ENCODE measurements around the gene PNMA3. TPM values are rescaled to one million over a fixed set of nuclear protein-coding genes. Genes with fewer than 3 reads are reported as not detected.

PNMA3 gene
- total RNA-seq, 4 donors from 2014 or later: 0.29 to 0.57 (median 0.48) TPM; not detected in 1

DNA sequence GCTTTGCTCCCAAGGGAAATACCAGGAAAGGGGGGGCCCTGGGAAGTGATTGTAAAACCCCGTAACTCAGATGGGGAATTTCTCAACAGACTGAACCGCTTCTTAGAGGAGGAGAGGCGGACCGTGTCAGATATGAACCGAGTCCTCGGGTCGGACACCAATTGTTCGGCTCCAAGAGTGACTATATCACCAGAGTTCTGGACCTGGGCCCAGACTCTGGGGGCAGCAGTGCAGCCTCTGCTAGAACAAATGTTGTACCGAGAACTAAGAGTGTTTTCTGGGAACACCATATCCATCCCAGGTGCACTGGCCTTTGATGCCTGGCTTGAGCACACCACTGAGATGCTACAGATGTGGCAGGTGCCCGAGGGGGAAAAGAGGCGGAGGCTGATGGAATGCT, 1.0 kb downstream of the PNMA3 start:
- Histone ChIP-seq H3K36me3 (no peaks in the 10 kb centered on the region), H3K4me1 (peaks cover 0 to 29% (median 5%) of the 10 kb centered on the region in 3 donors), H3K4me3 (no peak overlapping the region), H3K9me3 (no peaks in the 10 kb centered on the region), H3K27ac (no peak overlapping the region), H3K27me3 (peaks cover 0 to 38% (median 4%) of the 10 kb centered on the region in 4 donors)
- WGBS, 2 donors: 3 to 59% methylated on average over 7 to 10 of the region's 11 CpGs
- intact Hi-C loops (cut with DNase I): no loop called here
- no peak for DNase-seq
- TF ChIP-seq, protein P1, sequence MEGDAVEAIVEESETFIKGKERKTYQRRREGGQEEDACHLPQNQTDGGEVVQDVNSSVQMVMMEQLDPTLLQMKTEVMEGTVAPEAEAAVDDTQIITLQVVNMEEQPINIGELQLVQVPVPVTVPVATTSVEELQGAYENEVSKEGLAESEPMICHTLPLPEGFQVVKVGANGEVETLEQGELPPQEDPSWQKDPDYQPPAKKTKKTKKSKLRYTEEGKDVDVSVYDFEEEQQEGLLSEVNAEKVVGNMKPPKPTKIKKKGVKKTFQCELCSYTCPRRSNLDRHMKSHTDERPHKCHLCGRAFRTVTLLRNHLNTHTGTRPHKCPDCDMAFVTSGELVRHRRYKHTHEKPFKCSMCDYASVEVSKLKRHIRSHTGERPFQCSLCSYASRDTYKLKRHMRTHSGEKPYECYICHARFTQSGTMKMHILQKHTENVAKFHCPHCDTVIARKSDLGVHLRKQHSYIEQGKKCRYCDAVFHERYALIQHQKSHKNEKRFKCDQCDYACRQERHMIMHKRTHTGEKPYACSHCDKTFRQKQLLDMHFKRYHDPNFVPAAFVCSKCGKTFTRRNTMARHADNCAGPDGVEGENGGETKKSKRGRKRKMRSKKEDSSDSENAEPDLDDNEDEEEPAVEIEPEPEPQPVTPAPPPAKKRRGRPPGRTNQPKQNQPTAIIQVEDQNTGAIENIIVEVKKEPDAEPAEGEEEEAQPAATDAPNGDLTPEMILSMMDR (IDR thresholded peaks at IDR 0.05): no peak
- no peak for TF ChIP-seq POLR2A (IDR thresholded peaks at IDR 0.05)

DNA sequence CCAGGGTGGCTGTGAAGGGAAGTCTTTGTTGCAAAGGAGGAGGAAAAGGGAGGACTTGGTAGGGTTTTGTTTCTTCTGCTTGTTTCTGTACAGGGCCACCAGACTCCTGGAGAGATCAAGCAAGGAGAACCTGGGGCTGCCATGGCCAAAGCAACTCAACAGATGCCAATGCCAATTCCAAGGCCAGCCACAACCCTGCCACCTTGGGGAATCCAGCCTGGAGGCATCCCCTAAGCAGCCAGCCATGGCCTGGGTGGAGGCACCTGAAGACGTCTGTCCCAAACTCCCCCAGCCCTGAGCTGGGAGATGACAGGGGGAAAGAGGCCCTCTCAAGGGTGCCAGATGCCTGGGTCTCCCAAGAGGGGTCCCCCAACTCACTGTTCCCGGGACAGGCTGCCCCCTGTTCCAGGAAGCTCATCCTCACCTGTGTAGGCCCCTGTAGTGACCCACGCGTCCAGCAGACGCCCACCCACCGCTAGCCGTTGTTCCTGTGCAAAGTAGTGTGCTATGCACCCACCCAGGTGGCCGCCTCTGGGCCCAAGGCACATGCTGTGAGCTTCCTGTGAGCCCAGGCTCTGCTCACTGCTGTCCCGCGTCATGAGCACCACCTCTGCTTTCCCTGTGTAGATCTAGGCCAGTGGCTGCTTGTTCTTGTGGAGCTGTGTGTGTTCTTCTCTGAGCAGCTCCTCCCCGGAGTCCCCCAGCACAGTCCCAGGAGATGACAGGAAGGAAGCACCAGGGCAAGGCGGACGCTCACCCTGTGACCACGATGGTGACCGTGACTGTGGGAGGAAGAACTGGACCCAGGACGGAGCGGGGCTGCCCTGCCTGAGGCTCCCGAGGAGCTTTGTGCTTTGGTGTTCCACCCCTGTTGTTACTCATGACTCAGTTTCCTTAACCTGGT, 3.2 kb downstream of the PNMA3 start:
- Histone ChIP-seq H3K4me3 (no peak overlapping the region), H3K36me3 (no peaks in the 10 kb centered on the region), H3K27ac (no peak overlapping the region), H3K4me1 (peaks cover 0 to 29% (median 5%) of the 10 kb centered on the region in 3 donors), H3K27me3 (peaks cover 0 to 38% (median 4%) of the 10 kb centered on the region in 4 donors), H3K9me3 (no peaks in the 10 kb centered on the region)
- 76% methylated on average over 7 of the region's 18 CpGs; no CpG with 5 or more reads in 1 of the 2 donors for WGBS, 2 donors
- intact Hi-C loops (cut with DNase I): no loop called here
- TF ChIP-seq, protein P1 (IDR thresholded peaks at IDR 0.05): no peak
- TF ChIP-seq POLR2A (IDR thresholded peaks at IDR 0.05): no peak
- no peak for DNase-seq

DNA sequence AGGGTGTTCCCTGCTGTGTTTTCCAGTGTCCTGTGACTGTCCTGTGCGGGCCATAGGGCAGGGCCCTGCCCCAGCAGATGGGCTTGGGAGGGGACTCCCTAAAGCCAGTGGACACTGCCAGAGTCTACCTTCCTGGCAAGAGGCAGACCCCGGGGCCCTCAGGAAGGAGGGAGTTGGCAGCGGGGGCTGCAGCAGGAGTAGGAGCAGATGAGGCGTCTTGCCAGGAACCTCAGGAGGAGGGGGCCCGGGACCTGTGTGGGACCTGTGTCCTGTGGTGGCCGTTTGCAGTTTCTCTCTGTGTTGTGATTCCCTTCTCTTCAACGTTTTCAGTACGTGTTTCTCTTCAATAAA, 3.8 kb downstream of the PNMA3 start:
- WGBS, 2 donors: 78% methylated on average over 2 of the region's 8 CpGs; no CpG with 5 or more reads in 1 of the 2 donors
- Histone ChIP-seq H3K27me3 (peaks cover 0 to 38% (median 4%) of the 10 kb centered on the region in 4 donors), H3K27ac (no peak overlapping the region), H3K4me3 (no peak overlapping the region), H3K4me1 (peaks cover 0 to 25% (median 5%) of the 10 kb centered on the region in 3 donors), H3K36me3 (no peaks in the 10 kb centered on the region), H3K9me3 (no peaks in the 10 kb centered on the region)
- intact Hi-C loops (cut with DNase I): no loop called here
- TF ChIP-seq, protein P1 (IDR thresholded peaks at IDR 0.05): no peak
- no peak for TF ChIP-seq POLR2A (IDR thresholded peaks at IDR 0.05)
- no peak for DNase-seq

DNA sequence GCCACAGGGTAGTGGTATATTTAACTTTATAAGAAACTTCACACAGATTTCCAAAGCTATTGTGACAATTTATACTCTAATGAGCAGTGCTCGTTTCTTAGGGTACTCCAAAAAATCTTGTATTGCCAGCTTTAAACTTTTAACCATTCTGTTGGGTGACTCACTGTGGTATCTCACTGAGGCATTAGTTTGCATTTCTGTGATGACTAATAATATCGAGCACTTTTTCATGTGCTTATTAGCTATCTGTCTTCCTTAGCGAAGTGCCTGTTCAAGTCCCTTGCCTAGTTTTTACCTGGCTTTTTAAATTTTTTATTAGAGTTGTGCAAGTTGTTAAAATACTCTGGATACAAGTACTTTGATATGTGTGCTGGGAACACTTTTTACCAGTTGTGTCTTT, 5.5 kb downstream of the PNMA3 start:
- intact Hi-C loops (cut with DNase I): no loop called here
- no peaks in the 10 kb centered on the region for H3K9me3 ChIP-seq
- H3K27me3 ChIP-seq: peaks cover 0 to 25% (median 4%) of the 10 kb centered on the region in 4 donors
- no peaks in the 10 kb centered on the region for H3K36me3 ChIP-seq
- WGBS, 2 donors: 14% methylated on average over 3 of the region's 3 CpGs
- no peak for DNase-seq
- no peak overlapping the region for H3K27ac ChIP-seq
- peaks cover 0 to 8% (median 0%) of the 10 kb centered on the region in 3 donors for H3K4me1 ChIP-seq
- H3K4me3 ChIP-seq: no peak overlapping the region
- TF ChIP-seq, protein P1 (IDR thresholded peaks at IDR 0.05): no peak
- no peak for TF ChIP-seq POLR2A (IDR thresholded peaks at IDR 0.05)

DNA sequence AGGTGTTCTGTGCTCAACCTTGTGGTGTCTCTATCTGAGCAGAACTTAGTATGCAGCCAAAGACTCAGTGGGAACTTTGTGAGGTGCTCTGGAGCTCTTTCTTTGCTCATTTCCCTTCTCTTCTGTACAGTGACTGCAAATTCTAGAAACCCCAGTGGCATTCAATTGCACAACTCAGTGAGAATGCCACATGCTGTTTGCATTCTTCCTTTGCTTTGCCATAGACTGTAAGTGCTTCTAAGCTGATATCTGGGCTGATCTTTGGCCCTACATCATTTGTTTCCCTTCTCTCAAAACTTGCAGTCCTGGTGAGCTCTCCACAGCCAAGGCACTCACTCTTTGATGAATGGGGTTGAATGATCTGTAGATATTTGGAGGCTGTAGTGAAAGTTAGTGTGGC, 7.0 kb downstream of the PNMA3 start:
- TF ChIP-seq, protein P1 (IDR thresholded peaks at IDR 0.05): no peak
- no peak for TF ChIP-seq POLR2A (IDR thresholded peaks at IDR 0.05)
- no peaks in the 10 kb centered on the region for H3K36me3 ChIP-seq
- peaks cover 0 to 10% (median 2%) of the 10 kb centered on the region in 4 donors for H3K27me3 ChIP-seq
- H3K27ac ChIP-seq: no peak overlapping the region
- H3K4me1 ChIP-seq: no peaks in the 10 kb centered on the region
- H3K4me3 ChIP-seq: no peak overlapping the region
- intact Hi-C loops (cut with DNase I): no loop called here
- no peak for DNase-seq
- H3K9me3 ChIP-seq: no peaks in the 10 kb centered on the region
